Hippocampal formation (tissue), 2 donors: ENCODE data around the gene SMIM1.
A peak's percentile ranks its signal among the peaks of the same experiment; 100 is the strongest.
"Not testable (repeated sequence)": the region's sequence is repeated elsewhere in the genome, so short reads cannot be mapped to it uniquely, and the experiment has no call there.

Experiments used
- DNase-seq, 2 donors: peaks; one replicate each; lab custom pipeline; 2025; lab: John Stamatoyannopoulos, UW

The SMIM1 gene

GRCh38 chr1:3736708-3737107 is 35.8 kb upstream of the SMIM1 start:
- DNase-seq = no peak

- no peak for DNase-seq
Measured at GRCh38 chr1:3738943-3739342, 33.6 kb upstream of the SMIM1 start.

GRCh38 chr1:3740042-3740441 is 32.5 kb upstream of the SMIM1 start:
- no peak for DNase-seq

- DNase-seq = no peak
Measured at GRCh38 chr1:3740752-3741151, 31.8 kb upstream of the SMIM1 start.

- no peak for DNase-seq
Measured at GRCh38 chr1:3741566-3742438, 30.7 kb upstream of the SMIM1 start.

GRCh38 chr1:3742439-3743298 is 29.9 kb upstream of the SMIM1 start:
- DNase-seq = no peak

GRCh38 chr1:3743421-3743820 is 29.1 kb upstream of the SMIM1 start:
- DNase-seq = no peak

- no peak for DNase-seq
Measured at GRCh38 chr1:3743826-3744225, 28.7 kb upstream of the SMIM1 start.

GRCh38 chr1:3744646-3745045 is 27.9 kb upstream of the SMIM1 start:
- DNase-seq = no peak

- no peak for DNase-seq
Measured at GRCh38 chr1:3745071-3745470, 27.5 kb upstream of the SMIM1 start.

- DNase-seq = peak in 1 of 2 donors; percentile 15
Measured at GRCh38 chr1:3745590-3746381, 26.8 kb upstream of the SMIM1 start.

- DNase-seq = no peak
Measured at GRCh38 chr1:3746389-3746829, 26.1 kb upstream of the SMIM1 start.

GRCh38 chr1:3746830-3747521 is 25.6 kb upstream of the SMIM1 start:
- DNase-seq = peak; percentile 68 to 80

GRCh38 chr1:3747522-3747848 is 25.1 kb upstream of the SMIM1 start:
- no peak for DNase-seq

- no peak for DNase-seq
Measured at GRCh38 chr1:3747903-3748302, 24.6 kb upstream of the SMIM1 start.

GRCh38 chr1:3748316-3748900 is 24.1 kb upstream of the SMIM1 start:
- DNase-seq = not testable (repeated sequence)

- no peak for DNase-seq
Measured at GRCh38 chr1:3749512-3749911, 23.0 kb upstream of the SMIM1 start.

- no peak for DNase-seq
Measured at GRCh38 chr1:3750741-3751140, 21.8 kb upstream of the SMIM1 start.

GRCh38 chr1:3752400-3752945 is 20.1 kb upstream of the SMIM1 start, which contains the start of gene CCDC27:
Gene CCDC27 (plus strand): TSS chr1:3752450. CDS start chr1:3752482, 32 bp downstream.
- DNase-seq = no peak

- DNase-seq = no peak
Measured at GRCh38 chr1:3753656-3754454, 18.7 kb upstream of the SMIM1 start.
